Kidney tubule cell (primary cell): ENCODE measurements around the gene NARF.

Source experiments
- DNase-seq: peaks from one replicate; pipeline ENCODE4 v3.0.0-alpha.2; 2018; ENCODE audit warnings: low spot score

Gene NARF

GRCh38 chr17:82474223-82475010 is 15.9 kb downstream of the NARF start:
- no peak for DNase-seq

- no peak for DNase-seq
Measured at GRCh38 chr17:82475458-82475857, 16.9 kb downstream of the NARF start.

- DNase-seq, result no peak
Measured at GRCh38 chr17:82477934-82478333, 19.4 kb downstream of the NARF start.

- no peak for DNase-seq
Measured at GRCh38 chr17:82479602-82480001, 21.1 kb downstream of the NARF start.

GRCh38 chr17:82480318-82480717 is 21.8 kb downstream of the NARF start:
- DNase-seq, result no peak

GRCh38 chr17:82483204-82483660 is 24.7 kb downstream of the NARF start:
- DNase-seq, result no peak

GRCh38 chr17:82483836-82484235 is 25.3 kb downstream of the NARF start:
- DNase-seq, result no peak

- DNase-seq, result no peak
Measured at GRCh38 chr17:82486231-82487094, 27.9 kb downstream of the NARF start.

- DNase-seq, result no peak
Measured at GRCh38 chr17:82487910-82488309, 29.4 kb downstream of the NARF start.

GRCh38 chr17:82489117-82489516 is 30.6 kb downstream of the NARF start:
- DNase-seq, result no peak

- DNase-seq, result no peak
Measured at GRCh38 chr17:82489851-82490511, 31.4 kb downstream of the NARF start.

GRCh38 chr17:82490512-82491195 is 32.1 kb downstream of the NARF start:
- DNase-seq, result no peak

- DNase-seq, result no peak
Measured at GRCh38 chr17:82491196-82491530, 32.6 kb downstream of the NARF start.

- no peak for DNase-seq
Measured at GRCh38 chr17:82491533-82491932, 33.0 kb downstream of the NARF start.

GRCh38 chr17:82492643-82493225 is 34.2 kb downstream of the NARF start:
- DNase-seq, result no peak

GRCh38 chr17:82493226-82493781 is 34.8 kb downstream of the NARF start:
- peak; percentile 50 for DNase-seq

- DNase-seq, result peak; percentile 98
Measured at GRCh38 chr17:82494236-82495055, 35.9 kb downstream of the NARF start.

- no peak for DNase-seq
Measured at GRCh38 chr17:82495844-82496528, 37.4 kb downstream of the NARF start.

- DNase-seq, result peak; percentile 90
Measured at GRCh38 chr17:82496529-82497434, 38.2 kb downstream of the NARF start.
